Activated CD8-positive, alpha-beta memory T cell treated with anti-CD3 and anti-CD28 coated beads, Interleukin-2, amount 50 U/mL, for 24 hours (primary cell): ENCODE measurements around the gene ECPAS.
"Not testable (repeated sequence)": the region's sequence is repeated elsewhere in the genome, so short reads cannot be mapped to it uniquely, and the experiment has no call there.

Source experiments
- DNase-seq: peaks from one replicate; pipeline ENCODE4 v3.0.0-alpha.2; 2020; ENCODE audit errors: extremely low read depth

ECPAS gene

GRCh38 chr9:111412280-111412679, 71.9 kb downstream of the ECPAS start:
- DNase-seq, result no peak

GRCh38 chr9:111411266-111411665, 72.9 kb downstream of the ECPAS start:
- DNase-seq, result no peak

GRCh38 chr9:111407813-111408212, 76.4 kb downstream of the ECPAS start:
- no peak for DNase-seq

- no peak for DNase-seq
Measured at GRCh38 chr9:111405701-111406100, 78.5 kb downstream of the ECPAS start.

GRCh38 chr9:111401486-111401885, 82.7 kb downstream of the ECPAS start:
- DNase-seq, result not testable (repeated sequence)

- DNase-seq, result no peak
Measured at GRCh38 chr9:111400564-111400898, 83.7 kb downstream of the ECPAS start.

GRCh38 chr9:111399772-111400563, 84.2 kb downstream of the ECPAS start:
- no peak for DNase-seq

GRCh38 chr9:111399211-111399739, 84.9 kb downstream of the ECPAS start:
- no peak for DNase-seq

- DNase-seq, result no peak
Measured at GRCh38 chr9:111393971-111394370, 90.2 kb downstream of the ECPAS start.

GRCh38 chr9:111389406-111389805, 94.8 kb downstream of the ECPAS start:
- no peak for DNase-seq

- no peak for DNase-seq
Measured at GRCh38 chr9:111386386-111386785, 97.8 kb downstream of the ECPAS start.

GRCh38 chr9:111381006-111381405, 103.2 kb downstream of the ECPAS start:
- no peak for DNase-seq

- no peak for DNase-seq
Measured at GRCh38 chr9:111375817-111376564, 108.2 kb downstream of the ECPAS start.

GRCh38 chr9:111375062-111375461, 109.1 kb downstream of the ECPAS start:
- DNase-seq, result no peak

- DNase-seq, result no peak
Measured at GRCh38 chr9:111372297-111372696, 111.9 kb downstream of the ECPAS start.

GRCh38 chr9:111366978-111367377, 117.2 kb downstream of the ECPAS start:
- DNase-seq, result no peak

- DNase-seq, result no peak
Measured at GRCh38 chr9:111362526-111362925, 121.7 kb downstream of the ECPAS start.

GRCh38 chr9:111360881-111361280, 123.3 kb downstream of the ECPAS start:
- DNase-seq, result no peak

GRCh38 chr9:111356481-111357244, 127.5 kb downstream of the ECPAS start:
- DNase-seq, result no peak

- no peak for DNase-seq
Measured at GRCh38 chr9:111352545-111352944, 131.6 kb downstream of the ECPAS start.

GRCh38 chr9:111350556-111350955, 133.6 kb downstream of the ECPAS start:
- no peak for DNase-seq

- DNase-seq, result no peak
Measured at GRCh38 chr9:111349766-111350165, 134.4 kb downstream of the ECPAS start.
